Measurements from ENCODE around the gene SERBP1.

Gene SERBP1

DNA sequence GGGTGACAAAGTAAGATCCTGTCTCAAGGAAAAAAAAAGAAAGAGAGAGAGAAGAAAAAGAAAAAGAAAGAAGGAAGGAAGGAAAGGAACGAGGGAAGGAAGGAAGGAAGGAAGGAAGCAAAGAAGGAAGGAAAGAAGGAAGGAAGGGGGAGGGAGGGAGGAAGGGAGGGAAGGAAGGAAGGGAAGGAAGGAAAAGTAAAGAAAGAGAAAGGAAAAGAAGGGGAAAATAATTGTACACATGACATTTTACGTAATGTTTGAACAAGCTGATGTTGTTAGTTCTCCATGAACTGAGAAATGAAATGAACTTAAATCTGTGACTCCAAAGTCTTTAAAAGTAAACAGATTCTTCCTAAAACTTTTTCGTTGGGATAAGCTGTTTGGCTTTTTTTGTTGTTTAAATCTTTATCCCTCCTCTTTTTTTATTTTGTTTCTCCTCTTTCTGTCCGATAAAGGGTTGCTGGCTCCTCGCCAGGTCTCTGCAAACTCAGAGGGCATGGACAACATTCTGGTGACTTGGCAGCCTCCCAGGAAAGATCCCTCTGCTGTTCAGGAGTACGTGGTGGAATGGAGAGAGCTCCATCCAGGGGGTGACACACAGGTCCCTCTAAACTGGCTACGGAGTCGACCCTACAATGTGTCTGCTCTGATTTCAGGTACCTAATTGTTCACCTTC is 62.7 kb downstream of the SERBP1 start:
- no peak for DNase-seq (ENCODE audit: low read depth in 2 of 2)

DNA sequence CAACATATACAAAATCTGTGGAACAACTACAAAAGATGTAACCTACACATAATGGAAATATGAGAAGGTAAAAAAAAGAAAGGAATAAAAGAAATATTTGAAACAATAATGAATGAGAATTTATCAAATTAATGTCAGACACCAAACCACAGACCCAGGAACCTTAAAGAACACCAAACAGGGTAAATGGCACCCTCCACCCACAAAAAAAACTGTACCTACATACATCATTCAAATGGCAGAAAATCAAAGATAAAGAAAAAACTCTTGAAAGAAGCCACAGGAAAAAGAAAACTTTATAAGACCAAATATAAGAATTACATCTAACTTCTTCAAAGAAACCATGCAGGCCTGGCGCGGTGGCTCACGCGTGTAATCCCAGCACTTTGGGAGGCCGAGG is 68.6 kb downstream of the SERBP1 start:
- DNase-seq (ENCODE audit: low read depth in 2 of 2): no peak

DNA sequence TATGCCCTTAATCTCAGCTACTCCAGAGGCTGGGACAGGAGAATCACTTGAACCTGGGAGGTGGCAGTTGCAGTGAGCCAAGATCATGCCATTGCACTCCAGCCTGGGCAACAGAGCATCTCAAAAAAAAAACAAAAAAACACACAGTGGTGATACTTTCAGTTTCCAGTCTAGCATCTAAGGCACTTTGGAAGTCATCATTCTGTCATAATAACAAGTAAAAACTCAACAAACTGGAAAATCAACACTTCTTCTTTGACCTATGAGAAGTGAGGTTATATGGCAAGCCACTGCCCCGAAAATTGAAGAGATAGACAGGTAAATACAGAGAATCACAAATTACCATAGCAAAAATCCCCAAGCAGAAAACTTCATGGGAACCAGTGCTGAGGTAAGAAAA is 70.6 kb downstream of the SERBP1 start:
- DNase-seq (ENCODE audit: low read depth in 2 of 2): no peak
